ENCODE data around the gene TPX2. TPM values are rescaled to one million over a fixed set of nuclear protein-coding genes. Genes with fewer than 3 reads are reported as not detected.

Gene TPX2
- total and polyA plus RNA-seq, 10 of the 15 experiments (the other 5 are each of a cell fraction or from before 2014, with no cell fraction given) = 29.7 to 144 (median 89.0) TPM

DNA sequence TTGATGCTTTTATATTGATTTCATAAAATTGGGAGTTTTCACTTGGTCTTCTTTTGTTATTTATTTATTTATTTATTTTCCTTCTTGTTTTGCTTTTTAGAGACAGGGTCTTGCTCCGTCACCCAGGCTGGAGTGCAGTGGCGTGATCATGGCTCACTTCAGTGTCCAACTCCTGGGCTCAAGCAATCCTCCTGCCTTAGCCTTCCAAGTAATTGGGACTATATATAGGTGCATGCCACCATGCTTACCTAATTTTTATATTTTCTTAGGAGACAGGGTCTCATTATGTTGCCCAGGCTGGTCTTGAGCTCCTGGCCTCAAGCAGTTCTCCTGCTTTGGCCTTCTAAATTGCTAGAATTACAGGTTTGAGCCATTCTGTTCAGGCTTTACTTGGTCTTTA, 41.7 kb downstream of the TPX2 start:
- intact Hi-C loops (cut with micrococcal nuclease; ENCODE audit: unreplicated experiment) (no loop called here), in situ Hi-C loops (cut with MboI) (no loop called here)
- Histone ChIP-seq H3K9me3 (replicated peaks; ENCODE audit: control insufficient read depth, insufficient read depth, low read length) (no peaks in the 10 kb centered on the region), H3K9ac (ENCODE audit: control insufficient read depth, insufficient read depth, low read length) (no peak overlapping the region), H3K4me3 (no peak overlapping the region), H3K27ac (ENCODE audit: control insufficient read depth, insufficient read depth) (no peak overlapping the region), H4K20me1 (ENCODE audit: control insufficient read depth, insufficient read depth) (no peaks in the 10 kb centered on the region), H3K36me3 (ENCODE audit: control insufficient read depth in 2 of 2, insufficient read depth in 2 of 2, low read length in 1 of 2) (peaks cover 24 to 43% of the 10 kb centered on the region in 2 experiments), H3K4me2 (ENCODE audit: control insufficient read depth, insufficient read depth) (no peak overlapping the region), H2AFZ (ENCODE audit: control insufficient read depth, low read depth, low read length) (no peak overlapping the region), H3K27me3 (replicated peaks in 1 of 2; ENCODE audit: control insufficient read depth in 2 of 2, insufficient read depth in 2 of 2, low read length in 1 of 2) (no peaks in the 10 kb centered on the region), H3K4me1 (ENCODE audit: control insufficient read depth, insufficient read depth, low read length) (no peaks in the 10 kb centered on the region), H3K79me2 (ENCODE audit: control insufficient read depth, insufficient read depth, low read length) (no peaks in the 10 kb centered on the region)
- TF ChIP-seq, protein P1, sequence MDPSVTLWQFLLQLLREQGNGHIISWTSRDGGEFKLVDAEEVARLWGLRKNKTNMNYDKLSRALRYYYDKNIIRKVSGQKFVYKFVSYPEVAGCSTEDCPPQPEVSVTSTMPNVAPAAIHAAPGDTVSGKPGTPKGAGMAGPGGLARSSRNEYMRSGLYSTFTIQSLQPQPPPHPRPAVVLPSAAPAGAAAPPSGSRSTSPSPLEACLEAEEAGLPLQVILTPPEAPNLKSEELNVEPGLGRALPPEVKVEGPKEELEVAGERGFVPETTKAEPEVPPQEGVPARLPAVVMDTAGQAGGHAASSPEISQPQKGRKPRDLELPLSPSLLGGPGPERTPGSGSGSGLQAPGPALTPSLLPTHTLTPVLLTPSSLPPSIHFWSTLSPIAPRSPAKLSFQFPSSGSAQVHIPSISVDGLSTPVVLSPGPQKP (IDR thresholded peaks at IDR 0.05; ENCODE audit: low read depth, low read length) = no peak
- no peak for TF ChIP-seq GABPA (IDR thresholded peaks at IDR 0.05; ENCODE audit: low read depth)
- no TSS peak for BruUV-seq (replicated peaks)
- FAIRE-seq (no peak), DNase-seq (ENCODE audit: low read depth, low spot score) (no peak), ATAC-seq (no peak)
- POLR2A ChIA-PET = no interaction called here
- RAD21 ChIA-PET (ENCODE audit: unreplicated experiment) = no interaction called here
- 100% methylated on average over 2 of the region's 2 CpGs for WGBS (ENCODE audit: insufficient coverage, insufficient replicate concordance, low lambda C conversion rate, missing lambda C conversion rate)
- SMC1A ChIA-PET (ENCODE audit: uncharacterized antibody, unreplicated experiment) = interaction anchor here (1.0 kb wide), 1 partner anchor 12 kb away, joined by 4 read pairs; no protein-coding TSS in a partner anchor
- CTCF ChIA-PET = no interaction called here

DNA sequence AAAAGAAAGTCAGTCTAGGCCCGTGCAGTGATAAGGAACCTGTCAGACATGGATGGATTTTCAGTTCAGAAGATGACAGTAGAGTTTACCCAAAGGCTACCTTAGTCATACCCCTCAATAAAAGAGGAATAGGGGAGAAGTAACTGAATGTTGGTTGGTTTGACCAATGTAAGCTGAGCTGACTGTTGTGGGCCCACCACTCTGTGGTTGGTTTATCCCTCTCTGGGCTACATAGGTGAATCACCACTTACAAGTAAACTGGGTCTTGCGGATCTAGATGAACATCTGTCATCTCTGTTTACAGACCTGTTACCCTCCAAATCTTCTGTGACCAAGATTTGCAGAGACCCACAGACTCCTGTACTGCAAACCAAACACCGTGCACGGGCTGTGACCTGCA, 42.9 kb downstream of the TPX2 start:
- Histone ChIP-seq H3K36me3 (ENCODE audit: control insufficient read depth in 2 of 2, insufficient read depth in 2 of 2, low read length in 1 of 2) (peaks cover 24 to 45% of the 10 kb centered on the region in 2 experiments), H3K27ac (ENCODE audit: control insufficient read depth, insufficient read depth) (no peak overlapping the region), H4K20me1 (ENCODE audit: control insufficient read depth, insufficient read depth) (no peaks in the 10 kb centered on the region), H3K4me2 (ENCODE audit: control insufficient read depth, insufficient read depth) (no peak overlapping the region), H3K4me1 (ENCODE audit: control insufficient read depth, insufficient read depth, low read length) (no peaks in the 10 kb centered on the region), H3K79me2 (ENCODE audit: control insufficient read depth, insufficient read depth, low read length) (no peaks in the 10 kb centered on the region), H3K27me3 (replicated peaks in 1 of 2; ENCODE audit: control insufficient read depth in 2 of 2, insufficient read depth in 2 of 2, low read length in 1 of 2) (no peaks in the 10 kb centered on the region), H3K9me3 (replicated peaks; ENCODE audit: control insufficient read depth, insufficient read depth, low read length) (no peaks in the 10 kb centered on the region), H3K4me3 (no peak overlapping the region), H2AFZ (ENCODE audit: control insufficient read depth, low read depth, low read length) (no peak overlapping the region), H3K9ac (ENCODE audit: control insufficient read depth, insufficient read depth, low read length) (no peak overlapping the region)
- TF ChIP-seq LARP7 (IDR thresholded peaks at IDR 0.05) = no peak
- intact Hi-C loops (cut with micrococcal nuclease; ENCODE audit: unreplicated experiment) (no loop called here), in situ Hi-C loops (cut with MboI) (no loop called here)
- no TSS peak for BruUV-seq (replicated peaks)
- FAIRE-seq (no peak), DNase-seq (ENCODE audit: low read depth, low spot score) (no peak), ATAC-seq (no peak)
- ChIA-PET CTCF (no interaction called here), SMC1A (ENCODE audit: uncharacterized antibody, unreplicated experiment) (no interaction called here), RAD21 (ENCODE audit: unreplicated experiment) (no interaction called here), POLR2A (no interaction called here)
- 95% methylated on average over 4 of the region's 4 CpGs for WGBS (ENCODE audit: insufficient coverage, insufficient replicate concordance, low lambda C conversion rate, missing lambda C conversion rate)
